GM19193 (cell line): ENCODE results near the gene MLPH.

Source experiments
- POLR2A ChIP-seq: IDR thresholded peaks from 4 replicates; pipeline ENCODE4 v1.6.1; 2011; ENCODE audit not compliant: insufficient read depth, insufficient read length; ENCODE audit errors: extremely low read depth

Gene MLPH

GRCh38 chr2:237451643-237452469 lies 35.2 kb upstream of the MLPH start:
- TF ChIP-seq POLR2A = no peak

DNA sequence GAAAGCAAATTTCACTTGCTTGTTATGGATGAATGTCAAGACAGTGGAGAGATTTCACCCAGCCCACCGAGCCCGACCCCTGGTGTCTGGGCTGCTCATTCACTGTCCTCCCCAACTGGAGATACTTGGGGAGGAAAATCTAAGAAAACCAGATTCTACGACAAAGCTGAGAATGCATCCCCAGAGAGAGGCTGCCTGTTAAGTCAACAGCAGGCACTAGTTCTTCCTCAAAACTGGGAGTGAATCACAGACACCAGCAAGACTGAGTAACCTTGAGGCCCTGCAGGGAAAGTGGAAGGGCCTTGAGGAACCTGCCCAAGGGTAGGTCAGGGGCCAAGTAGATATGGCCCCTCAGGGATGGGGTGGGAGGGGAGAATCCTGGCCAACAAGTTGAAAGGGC lies 34.2 kb upstream of the MLPH start:
- TF ChIP-seq POLR2A = no peak

DNA sequence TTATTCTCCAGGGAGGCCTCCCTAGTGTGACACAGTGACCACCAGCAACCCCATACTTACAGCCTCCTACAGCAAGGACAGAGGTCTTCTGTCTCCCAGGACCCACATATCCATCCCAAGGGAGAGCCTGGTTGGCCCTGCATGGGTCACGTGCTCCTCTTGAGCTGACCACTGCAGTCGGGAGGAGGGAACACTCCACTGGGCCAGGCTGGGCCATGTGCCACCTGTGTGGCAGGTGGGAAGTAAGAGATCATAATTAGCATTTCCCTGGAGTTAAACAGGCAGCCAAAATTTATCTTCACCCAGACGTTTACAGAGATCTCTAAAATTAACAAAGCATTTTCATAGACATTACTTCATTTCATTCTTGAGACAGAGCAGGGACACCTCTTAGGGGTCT lies 33.4 kb upstream of the MLPH start:
- no peak for TF ChIP-seq POLR2A

- no peak for TF ChIP-seq POLR2A
These were observed 31.3 kb upstream of the MLPH start for GRCh38 chr2:237455764-237456163.

GRCh38 chr2:237456200-237456843 lies 30.7 kb upstream of the MLPH start:
- no peak for TF ChIP-seq POLR2A

GRCh38 chr2:237457388-237457941 lies 29.6 kb upstream of the MLPH start:
- no peak for TF ChIP-seq POLR2A

DNA sequence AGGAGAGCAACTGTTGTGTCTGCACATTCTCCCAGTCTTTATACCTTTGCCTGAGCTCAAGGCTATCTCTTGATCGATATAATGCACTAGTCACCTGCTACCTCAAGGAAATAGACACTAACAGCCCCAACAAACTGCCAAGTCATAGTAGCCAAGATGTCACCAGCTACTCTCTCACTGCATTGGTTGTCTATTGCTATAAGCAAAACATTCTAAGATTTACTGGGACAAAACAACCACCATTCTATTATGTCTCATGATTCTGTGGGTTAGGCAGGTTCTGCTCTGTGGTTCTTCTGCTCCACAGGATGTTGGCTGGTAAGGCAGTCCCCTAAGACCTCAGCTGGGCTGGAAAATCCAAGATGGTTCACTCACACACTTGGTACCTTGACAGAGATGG lies 28.5 kb upstream of the MLPH start:
- no peak for TF ChIP-seq POLR2A

DNA sequence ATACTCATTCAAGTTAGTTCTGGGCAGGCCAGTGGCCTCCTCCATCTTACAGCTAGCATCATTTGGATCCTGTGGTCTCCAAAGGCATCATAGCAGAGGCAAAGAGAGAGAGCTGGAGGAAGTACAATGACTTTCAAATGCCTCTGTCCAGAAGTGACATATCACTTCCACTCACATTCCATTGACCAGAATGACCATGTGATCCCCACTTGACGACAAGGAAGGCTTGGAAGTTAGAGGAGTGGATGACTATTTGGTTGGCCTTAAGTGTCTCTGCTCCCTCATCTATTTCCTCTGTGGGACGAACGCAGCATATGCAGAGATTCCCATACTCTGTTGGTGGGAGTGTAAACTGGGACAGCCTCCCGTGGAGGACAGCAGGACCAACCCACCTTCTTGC lies 27.8 kb upstream of the MLPH start:
- no peak for TF ChIP-seq POLR2A

DNA sequence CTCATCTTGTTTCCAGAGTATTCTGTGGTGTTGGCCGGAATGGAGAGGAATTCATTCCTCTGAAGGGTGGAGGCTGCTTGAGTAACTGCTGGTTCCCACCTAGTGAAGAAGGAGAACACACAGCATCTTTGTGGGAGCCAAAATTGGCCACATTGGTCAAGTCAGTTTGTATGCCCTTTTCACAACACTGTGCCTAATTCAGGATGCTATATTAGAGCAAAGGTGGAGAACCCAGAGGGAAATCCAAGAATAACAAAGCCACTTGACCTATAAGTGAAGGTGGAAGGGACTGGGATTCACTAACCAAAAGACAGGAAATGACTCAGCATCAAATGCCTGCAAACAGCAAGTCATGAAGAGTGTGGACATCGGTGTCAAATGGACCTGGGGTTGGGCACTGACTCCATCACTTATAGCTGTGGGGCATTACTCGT lies 27.3 kb upstream of the MLPH start:
- no peak for TF ChIP-seq POLR2A

- TF ChIP-seq POLR2A = no peak
These were observed 22.2 kb upstream of the MLPH start for GRCh38 chr2:237464757-237465391.

- TF ChIP-seq POLR2A = no peak
These were observed 21.4 kb upstream of the MLPH start for GRCh38 chr2:237465515-237466148.

- TF ChIP-seq POLR2A = no peak
These were observed 20.8 kb upstream of the MLPH start for GRCh38 chr2:237466211-237466610.

GRCh38 chr2:237467447-237468179 lies 19.4 kb upstream of the MLPH start:
- TF ChIP-seq POLR2A = no peak

GRCh38 chr2:237469849-237470248 lies 17.2 kb upstream of the MLPH start:
- TF ChIP-seq POLR2A = no peak
